GM04503 (cell line): Measurements from ENCODE around the gene TOX2.

ENCODE experiments used
- DNase-seq: peaks from one replicate; pipeline ENCODE4 v3.0.0-alpha.2; 2012; ENCODE audit warnings: low read depth

TOX2 gene

GRCh38 chr20:43915211-43916072 is 790 bp downstream of the TOX2 start:
- no peak for DNase-seq

- DNase-seq, result no peak
These were observed 1.6 kb downstream of the TOX2 start for GRCh38 chr20:43916073-43916880.

GRCh38 chr20:43916881-43917371 is 2.3 kb downstream of the TOX2 start:
- no peak for DNase-seq

- DNase-seq, result no peak
These were observed 2.7 kb downstream of the TOX2 start for GRCh38 chr20:43917380-43917779.

- no peak for DNase-seq
These were observed 5.2 kb downstream of the TOX2 start for GRCh38 chr20:43919686-43920403.

GRCh38 chr20:43920797-43921196 is 6.1 kb downstream of the TOX2 start:
- DNase-seq, result no peak

DNA sequence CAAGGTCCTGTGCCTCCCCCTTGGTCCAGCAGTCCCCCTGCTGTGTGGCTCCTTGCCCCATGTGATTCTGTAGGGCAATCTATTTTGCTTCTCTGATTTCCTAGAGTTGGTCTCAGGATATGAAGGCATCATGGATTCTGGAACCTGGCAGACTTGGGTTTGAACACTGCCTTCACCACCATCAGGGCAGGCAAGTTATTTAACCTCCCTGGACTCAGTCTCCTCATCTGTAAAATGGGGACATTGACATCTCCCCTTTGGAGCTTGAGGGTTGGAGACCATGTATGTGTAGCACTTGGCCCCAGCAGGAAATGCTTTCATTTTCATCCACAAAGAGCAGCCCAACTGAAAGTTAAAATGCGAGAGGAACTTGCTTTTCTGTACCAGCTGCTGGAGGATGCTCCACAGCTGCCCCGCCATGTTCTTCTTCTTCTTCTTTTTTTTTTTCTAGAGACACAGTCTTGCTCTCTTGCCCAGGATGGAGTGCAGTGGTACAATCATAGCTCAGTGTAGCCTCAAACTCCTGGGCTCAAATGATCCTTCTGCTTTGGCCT is 6.7 kb downstream of the TOX2 start:
- DNase-seq, result no peak

- no peak for DNase-seq
These were observed 8.0 kb downstream of the TOX2 start for GRCh38 chr20:43922614-43923013.

- no peak for DNase-seq
These were observed 8.7 kb downstream of the TOX2 start for GRCh38 chr20:43923322-43923721.

DNA sequence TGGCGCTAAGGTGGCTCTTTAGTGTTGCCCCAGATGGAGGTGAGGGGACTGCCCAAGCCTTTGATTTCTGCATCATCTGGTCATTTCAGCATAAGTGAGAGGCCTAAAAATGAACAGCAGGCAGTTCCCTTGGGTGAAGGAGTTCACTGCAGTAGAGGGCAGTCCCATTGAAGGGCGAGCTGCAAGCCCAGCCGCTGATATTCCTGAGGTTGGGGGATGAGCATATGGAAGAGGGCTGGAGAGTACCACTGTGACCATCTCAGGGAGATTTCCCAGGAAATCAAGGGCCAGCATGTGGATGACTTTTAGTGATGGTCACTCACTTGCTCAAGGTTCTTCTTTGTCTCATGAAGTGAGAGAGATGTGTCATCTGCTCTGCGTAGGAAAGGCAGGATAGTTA is 9.3 kb downstream of the TOX2 start:
- DNase-seq, result no peak

DNA sequence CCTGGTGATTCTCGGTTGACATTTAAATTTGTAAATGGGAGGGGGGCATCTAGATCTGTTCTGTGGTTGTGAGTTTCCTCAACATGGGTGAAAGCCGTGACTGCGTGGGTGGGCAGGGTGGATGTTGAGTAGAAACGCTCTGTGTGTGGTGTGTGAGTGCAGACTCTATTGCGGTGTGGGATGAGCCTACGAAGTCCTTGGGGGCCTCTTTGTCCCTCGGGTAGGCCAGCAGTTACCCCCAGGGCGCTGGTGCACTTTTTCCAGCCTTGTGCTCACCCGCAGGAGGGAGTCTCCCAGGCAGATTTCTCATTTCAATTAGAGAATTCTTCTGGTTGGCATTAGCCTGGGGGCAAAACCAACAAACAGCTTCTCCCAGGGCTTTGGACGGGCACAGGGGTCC is 10.6 kb downstream of the TOX2 start:
- DNase-seq, result no peak

DNA sequence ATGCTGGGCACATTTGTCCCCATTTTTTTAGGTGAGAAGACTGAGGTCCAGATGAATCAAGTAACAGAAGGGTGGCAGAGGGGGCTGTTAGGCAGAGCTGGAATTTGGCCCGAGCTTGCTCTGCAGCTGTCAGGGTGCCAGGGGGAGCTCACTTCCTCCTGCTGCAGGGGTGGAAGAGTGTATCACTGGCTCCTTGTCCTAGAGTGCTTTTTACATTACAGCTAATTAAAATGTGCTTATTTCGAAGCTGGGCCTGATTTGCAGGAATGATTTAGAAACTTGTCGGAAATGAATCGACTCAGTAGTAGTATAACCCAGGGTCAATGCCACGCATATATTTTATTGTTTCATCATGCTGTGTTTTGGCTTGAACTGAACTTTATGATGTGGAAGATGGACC is 11.1 kb downstream of the TOX2 start:
- DNase-seq, result no peak

DNA sequence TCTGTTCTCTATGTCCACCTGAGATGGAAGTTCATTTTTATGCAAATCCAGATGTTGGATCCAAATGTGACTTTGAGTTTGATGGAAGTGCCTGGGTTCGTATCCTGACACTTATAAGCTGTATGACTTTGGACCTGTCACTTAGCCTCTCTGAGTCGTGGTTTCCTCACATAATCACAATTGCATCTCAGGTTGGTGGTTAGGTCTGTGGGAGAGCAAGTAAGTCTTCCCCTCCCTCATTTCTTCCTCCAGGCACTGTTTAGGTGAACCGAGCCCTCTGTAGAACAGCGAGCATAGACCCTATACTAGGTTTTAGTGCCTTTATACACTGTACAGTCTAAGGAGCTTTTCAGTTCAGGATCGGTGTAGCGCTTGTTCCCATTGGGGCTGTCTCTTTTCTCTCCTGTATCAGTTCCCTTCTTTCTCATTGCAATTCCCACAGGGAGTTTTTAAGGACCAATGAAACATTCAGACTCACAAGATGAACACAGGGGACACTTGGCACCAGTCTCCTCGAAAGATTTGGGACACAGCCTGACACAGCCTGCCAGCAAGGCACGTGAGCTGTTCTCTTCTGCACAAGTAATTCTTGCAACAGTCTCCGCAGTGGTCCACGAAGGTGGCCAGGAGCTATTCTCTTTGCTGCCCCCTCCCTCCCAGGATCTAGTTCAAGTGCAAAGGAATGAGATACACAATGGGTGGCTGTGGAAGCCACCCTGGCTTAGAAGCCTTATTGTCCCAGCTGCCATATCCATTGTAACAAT is 11.8 kb downstream of the TOX2 start:
- DNase-seq, result no peak

DNA sequence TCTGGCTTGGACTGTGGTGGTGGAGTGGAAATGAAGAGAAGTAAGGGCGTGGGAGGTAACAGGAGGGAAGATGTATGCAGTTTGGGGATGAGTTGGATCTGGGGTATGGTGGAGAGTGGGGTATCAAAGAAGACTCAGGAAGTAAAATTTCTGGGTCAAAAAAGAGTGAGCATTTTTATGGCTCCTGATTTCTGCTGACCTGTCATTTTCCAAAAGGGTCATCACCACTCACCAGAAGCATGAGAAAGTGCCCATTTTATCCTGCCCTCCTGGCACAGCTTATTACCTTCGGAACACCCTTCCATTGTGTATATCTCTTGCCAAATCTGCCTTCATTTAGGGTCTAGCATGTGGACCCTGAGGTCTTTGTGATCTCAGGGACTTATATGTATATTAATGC is 17.3 kb downstream of the TOX2 start:
- no peak for DNase-seq

- no peak for DNase-seq
These were observed 20.2 kb downstream of the TOX2 start for GRCh38 chr20:43934833-43935232.

DNA sequence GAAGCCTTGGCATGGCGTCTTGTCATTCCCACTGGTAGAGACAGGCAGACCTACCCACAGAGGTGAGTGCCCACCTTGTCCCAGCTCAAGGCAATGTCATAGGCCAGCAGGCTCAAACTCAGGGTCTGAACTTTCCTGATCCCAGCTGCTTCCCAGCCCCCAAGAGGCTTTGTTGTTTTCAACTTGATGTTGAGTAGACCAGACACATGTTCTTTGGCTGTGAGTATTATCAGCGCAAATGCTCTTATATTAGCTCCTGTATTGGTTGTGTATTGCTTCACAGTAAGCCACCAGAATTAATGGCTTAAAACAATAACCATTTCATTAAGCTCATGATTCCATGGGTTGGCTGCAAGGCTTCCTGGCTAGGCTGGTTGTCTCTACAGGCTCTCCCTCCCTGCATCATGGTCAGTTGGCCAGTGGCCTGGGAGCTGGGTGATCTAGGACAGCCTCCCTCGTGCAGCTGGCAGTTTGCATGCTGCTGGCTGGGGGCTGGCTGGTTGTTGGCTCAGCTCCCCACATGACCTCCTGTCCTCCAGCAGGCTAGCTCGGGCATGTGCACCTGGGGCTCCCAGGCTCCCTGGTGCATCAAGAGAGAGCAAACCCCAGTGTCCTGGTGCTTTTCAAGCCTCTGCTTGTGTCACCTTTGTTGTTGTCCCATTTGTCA is 21.6 kb downstream of the TOX2 start:
- no peak for DNase-seq

DNA sequence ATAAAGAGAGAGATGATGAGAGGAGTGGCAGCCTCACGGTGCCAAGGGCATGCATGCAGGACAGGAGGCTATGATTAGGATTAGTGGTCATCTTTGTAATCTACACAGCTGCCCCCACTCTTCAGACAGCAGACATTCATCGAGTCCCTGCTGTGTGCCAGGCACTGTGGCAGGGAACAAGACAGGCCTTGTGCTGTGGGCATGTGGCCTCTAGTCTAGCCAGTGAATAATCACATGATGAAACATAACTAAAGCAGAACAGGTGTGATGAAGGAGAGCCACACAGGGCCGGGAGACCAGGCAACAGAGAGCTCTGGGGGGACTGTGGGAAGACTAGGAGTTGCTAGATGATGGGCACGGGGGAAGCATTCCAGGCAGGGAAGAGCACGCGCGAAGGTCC is 22.2 kb downstream of the TOX2 start:
- no peak for DNase-seq

GRCh38 chr20:43937591-43937990 is 22.9 kb downstream of the TOX2 start:
- DNase-seq, result no peak

GRCh38 chr20:43938017-43938655 is 23.5 kb downstream of the TOX2 start:
- DNase-seq, result no peak
